Measurements from ENCODE around the gene ATG7.
"Not testable (repeated sequence)": the region's sequence is repeated elsewhere in the genome, so short reads cannot be mapped to it uniquely, and the experiment has no call there.

Gene ATG7

DNA sequence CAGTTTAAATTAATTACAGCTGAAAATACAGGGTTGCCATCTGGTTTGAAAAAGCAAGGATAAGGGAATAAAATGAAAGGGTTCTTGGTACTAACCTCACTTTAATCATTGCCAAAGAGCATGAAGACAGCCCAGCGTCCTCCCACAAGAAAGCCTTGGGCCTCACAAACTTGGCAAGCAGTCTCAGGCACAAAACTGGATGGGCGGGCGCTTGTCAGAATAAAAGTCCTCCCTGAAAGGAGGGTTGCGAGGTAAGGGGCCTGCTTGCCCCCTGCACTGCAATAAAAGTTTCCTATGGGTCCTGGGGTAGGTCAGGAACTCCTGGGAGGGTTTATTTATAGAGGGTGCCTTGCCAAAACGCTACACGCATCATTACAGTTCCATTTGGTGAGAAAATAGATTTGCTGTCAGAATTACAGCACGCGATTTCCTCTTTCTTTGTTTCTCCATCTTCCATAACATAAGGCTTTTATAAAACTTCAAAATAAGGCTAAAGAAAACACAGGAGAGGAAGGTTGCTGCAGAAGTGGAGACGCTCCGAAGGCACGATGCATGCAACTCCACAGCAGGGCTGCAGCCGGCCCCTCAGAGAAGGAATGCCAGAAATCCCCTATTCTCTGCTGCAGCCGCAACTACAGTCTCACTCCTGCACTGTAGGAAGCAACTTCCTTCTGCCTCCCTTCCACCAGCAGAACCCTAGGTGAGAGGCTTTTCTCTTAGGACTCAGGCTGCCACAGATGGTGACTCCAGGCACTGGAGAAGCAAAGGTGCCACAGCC, 310.2 kb downstream of the ATG7 start:
- peak; percentile 86 for DNase-seq (ENCODE audit: low read depth, low spot score)
- H3K4me3 ChIP-seq (ENCODE audit: low read length): peak overlapping the region; percentile 22

DNA sequence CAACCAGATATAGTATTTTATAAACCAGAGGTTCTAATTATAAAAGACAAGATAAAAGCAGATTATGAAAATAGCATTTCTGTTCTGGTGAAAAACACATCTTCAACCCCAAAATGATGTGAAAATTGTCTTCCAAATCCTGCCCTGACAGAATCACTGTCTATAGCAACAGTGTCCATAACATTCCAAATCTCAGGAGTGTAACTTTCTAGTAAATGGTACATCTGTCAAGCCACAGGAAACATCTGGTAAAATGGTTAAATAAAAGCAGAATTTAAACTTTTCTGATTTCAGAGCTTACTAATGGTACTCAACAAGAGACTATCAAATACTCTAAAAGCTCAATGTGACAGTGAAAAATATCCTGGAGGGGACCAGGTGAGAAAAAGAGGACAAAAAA, 311.0 kb downstream of the ATG7 start:
- no peak overlapping the region for H3K4me3 ChIP-seq (ENCODE audit: low read length)
- no peak for DNase-seq (ENCODE audit: low read depth, low spot score)

DNA sequence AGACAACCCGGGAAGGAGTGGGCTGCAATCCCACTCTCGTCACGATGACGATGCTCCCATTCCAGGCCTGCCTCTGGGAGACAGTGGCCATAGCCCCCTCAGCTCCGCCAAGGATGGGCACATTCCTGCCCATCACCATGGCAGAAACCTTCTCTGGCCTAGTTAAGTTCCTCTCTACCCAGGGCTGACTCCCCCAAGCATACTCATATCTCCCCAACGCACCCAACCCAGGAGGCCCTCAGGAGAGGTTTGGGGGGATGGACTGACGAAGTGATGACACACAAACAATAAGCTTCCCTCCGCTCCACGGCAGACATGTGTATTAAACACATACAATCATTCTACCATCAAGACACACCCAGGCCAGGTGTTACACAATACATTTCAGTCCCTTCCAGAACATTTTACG, 311.4 kb downstream of the ATG7 start:
- no peak overlapping the region for H3K4me3 ChIP-seq (ENCODE audit: low read length)
- DNase-seq (ENCODE audit: low read depth, low spot score): no peak

DNA sequence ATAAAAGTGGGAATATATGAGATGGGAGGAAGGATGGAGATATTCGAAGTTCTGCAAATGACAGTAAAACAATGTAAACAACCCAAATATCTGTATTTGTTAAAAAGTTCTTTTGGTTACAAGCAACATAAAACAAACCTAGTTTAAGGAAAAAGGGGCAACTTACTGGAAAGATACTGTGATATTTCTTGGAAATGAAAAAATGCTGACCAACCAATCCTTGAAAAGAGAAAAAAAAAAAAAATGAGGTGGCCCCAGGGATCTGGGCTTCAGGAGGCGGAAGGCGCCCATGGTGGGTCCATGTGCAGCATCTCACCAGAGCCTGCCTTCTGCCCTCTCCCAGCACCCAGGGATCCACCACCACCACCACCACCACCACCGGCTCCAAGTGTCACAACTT, 312.4 kb downstream of the ATG7 start:
- no peak overlapping the region for H3K4me3 ChIP-seq (ENCODE audit: low read length)
- DNase-seq (ENCODE audit: low read depth, low spot score): no peak

DNA sequence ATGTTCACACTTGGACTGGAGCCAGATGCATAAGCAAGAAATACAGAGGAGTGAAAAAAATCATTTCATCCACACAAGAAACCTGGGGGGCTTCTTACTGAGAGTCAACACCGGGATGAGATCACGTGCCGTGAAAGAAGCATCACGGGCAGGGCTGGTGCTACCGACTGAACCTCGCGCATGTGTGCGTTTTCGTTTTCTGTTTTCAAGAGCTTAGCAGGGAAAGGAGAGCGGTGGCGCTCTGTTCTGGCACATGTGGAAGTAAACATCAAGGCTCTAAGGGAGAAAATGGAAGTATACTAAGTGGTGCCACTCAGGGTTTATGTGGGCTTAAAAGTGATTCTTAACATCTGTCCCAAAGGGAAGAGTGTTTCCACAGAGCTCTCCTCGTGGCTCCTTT, 315.6 kb downstream of the ATG7 start:
- DNase-seq (ENCODE audit: low read depth, low spot score): no peak
- H3K4me3 ChIP-seq (ENCODE audit: low read length): no peak overlapping the region

DNA sequence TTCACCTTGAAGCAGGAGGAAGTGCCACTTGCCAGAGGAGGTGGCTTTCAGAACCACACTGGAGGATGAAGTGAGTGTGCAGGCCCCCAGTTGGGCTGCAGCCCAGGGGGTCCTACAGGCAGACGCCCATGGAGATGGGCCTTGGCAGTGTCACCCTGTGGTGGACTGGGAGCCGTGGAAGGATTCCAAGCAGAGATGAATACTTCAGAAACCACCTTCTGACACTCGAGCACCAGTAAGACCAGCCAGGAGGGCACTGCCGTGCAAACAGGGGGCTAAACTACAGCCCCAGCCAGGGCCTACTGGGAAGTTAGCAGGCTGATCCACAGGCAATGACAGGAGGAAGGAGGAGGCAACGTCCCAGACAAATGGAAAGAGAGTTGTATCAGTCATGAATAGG, 316.1 kb downstream of the ATG7 start:
- no peak for DNase-seq (ENCODE audit: low read depth, low spot score)
- H3K4me3 ChIP-seq (ENCODE audit: low read length): no peak overlapping the region

DNA sequence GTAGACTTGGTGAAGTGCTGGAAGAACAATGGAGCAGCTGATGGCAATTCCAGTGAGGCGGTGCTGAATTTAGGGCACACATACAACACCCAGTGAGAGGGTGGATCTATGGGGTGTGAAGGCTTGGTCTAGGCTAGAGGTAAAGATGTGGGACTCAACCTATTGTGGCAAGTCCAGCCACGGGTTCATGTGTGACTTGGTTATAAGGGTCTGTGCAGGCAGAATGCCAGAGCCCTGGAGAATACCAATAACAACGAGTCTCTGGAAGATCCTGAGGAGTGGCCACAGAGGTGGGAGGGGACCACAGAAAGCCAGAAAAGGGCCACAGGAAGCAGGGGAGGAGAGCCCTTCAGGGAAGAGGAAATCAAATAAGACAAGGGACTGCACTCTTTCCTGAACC, 316.6 kb downstream of the ATG7 start:
- no peak for DNase-seq (ENCODE audit: low read depth, low spot score)
- no peak overlapping the region for H3K4me3 ChIP-seq (ENCODE audit: low read length)

DNA sequence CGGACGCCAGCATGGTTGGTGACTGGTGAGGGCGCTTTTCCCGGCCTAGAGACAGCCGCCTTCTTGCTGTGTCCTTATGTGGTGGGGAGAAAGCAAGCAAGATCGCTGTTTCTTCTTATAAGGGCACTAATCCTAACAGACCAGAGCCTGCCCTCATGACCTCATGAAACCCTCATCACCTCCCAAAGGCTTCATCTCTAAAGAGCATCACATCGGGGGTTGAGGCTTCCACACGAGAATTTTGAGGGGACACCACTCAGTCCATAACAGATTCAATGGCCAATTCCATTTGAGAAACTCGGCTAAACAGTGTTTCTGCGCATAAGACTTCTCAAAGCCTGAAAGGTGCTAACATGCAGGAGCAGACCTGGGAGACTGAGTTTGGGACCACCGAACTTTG, 317.5 kb downstream of the ATG7 start:
- no peak overlapping the region for H3K4me3 ChIP-seq (ENCODE audit: low read length)
- DNase-seq (ENCODE audit: low read depth, low spot score): no peak

DNA sequence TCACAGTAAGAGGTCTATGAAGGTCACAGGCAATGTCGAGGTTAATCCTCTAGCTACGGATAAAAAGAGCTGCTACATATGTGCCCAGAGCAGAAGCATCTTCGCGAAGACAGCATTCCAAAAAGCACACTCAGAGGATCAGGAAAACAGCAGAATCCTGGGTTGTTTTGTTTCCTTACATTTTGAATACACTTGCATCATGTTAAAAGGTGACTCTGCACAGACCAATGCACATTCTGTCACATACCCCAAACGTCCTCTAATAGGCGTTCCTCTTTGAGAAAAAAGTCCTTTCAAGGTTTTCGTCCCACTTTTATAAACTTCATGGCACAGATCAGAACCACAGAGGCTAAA, 318.8 kb downstream of the ATG7 start:
- DNase-seq (ENCODE audit: low read depth, low spot score): no peak
- H3K4me3 ChIP-seq (ENCODE audit: low read length): no peak overlapping the region

DNA sequence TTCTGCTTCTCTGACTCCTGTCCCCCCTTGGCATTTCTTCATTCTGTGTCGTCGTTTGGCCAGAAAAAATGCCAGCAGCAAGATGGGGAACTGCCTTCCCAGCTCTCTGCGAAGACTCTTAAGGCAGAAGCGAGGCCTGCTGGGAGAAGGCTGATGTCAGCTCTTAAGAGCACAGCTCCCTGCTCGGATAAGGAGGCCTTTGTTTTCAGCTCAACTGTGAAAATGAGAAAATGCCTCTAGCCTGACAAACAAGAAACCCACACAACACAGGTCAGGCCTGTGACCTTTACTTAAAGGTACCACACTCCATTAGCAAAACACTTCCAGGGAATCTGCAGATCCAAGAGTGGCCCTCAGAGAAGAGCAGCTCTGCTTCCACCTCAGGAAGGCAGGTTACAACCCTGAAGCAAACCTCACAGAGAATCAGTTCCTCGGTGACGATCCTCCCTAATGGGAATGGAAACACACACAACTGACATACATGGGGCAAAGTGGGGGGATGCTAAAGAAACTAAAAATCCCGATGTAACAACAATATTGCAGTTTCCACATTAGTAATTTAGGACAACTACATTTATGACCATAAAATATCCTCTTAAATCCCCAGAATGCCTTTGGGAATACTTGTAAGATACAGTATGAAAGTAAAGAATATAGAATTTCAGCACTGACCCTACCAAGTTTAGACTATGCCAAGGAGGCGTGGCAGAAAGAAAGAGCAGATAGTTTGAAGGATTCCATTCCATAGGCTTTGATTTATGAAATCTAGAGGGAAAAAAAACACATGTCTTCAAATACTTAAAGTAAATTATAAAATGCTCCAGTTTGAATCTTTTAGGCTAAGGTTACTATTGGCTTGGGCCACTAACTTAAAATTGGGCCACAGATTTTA, 319.4 kb downstream of the ATG7 start:
- DNase-seq (ENCODE audit: low read depth, low spot score): no peak

DNA sequence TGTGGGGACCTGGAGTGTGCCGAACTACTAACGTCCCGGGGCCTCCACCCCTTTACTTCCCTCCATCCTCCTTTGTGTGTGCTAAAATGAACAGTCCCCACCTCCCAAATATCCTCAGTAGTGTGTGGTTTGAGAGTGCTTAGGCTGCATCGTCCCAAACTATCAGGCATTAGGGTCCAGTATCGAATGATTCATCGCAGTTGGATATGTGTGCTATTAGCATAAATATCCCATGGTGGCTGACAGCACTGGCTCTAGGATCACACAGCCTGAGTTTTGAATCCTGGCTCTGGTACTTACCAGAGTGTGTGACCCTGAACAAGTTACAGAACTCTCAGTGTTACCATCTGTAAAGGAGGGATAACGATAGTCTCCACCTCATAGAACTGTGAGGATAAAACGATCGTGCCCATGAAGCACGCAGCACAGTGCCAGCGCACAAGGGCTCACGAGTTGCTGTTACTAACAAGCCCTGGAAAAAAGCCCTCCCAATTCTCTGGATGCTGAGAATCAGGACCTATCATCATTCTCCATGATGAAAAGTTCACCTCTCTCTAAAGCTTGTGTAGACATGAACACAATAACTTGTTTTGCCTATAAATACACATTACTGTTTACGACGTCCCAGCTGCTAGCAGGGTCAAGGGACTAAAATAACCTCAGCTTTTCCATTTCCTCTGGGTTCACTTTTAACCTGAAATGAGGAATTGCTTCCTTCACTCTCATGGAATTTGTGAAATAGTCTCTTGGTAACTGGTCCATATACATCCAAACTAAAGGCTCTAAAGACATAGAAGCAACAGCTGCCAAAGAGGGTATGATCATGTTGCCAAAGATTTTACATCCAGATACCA, 320.5 kb downstream of the ATG7 start:
- DNase-seq (ENCODE audit: low read depth, low spot score): no peak
- H3K4me3 ChIP-seq (ENCODE audit: low read length): no peak overlapping the region

More for the DNA sequence above, 319.4 kb downstream of the ATG7 start:
- H3K4me3 ChIP-seq (ENCODE audit: low read length): no peak overlapping the region

DNA sequence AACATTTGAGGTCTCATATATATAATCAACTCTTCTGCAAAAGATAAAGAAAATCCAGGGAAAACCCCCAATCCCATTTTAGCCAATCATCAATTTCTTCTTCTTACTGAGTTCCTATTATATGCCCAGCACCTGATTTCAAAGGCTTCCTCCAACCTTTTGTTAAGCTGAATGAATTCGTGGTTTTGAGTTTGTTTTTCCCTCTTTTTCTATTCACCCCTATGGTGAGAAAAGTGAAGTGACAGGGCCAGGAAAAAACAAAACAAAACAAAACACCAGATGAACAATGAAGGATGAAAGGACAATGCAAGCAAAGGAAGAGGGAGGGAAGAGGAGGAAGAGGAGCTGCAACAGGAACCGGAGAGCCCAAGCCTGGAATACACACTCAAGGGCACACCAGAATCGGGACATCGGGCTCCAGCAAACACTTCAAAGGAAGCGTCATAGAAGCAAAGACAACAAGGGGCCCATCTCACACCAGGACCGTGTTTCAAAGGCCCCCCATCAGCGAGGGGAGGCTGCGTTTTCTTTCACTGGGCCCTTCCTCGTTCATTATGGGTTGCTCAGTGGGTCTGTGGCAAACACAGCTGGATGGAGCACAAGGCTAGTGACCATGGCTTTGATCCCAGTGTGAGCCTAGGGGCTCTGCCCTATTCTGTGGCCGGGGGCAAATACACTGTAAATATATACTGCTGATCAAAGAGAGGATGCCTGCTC, 321.3 kb downstream of the ATG7 start:
- no peak for DNase-seq (ENCODE audit: low read depth, low spot score)
- H3K4me3 ChIP-seq (ENCODE audit: low read length): no peak overlapping the region

DNA sequence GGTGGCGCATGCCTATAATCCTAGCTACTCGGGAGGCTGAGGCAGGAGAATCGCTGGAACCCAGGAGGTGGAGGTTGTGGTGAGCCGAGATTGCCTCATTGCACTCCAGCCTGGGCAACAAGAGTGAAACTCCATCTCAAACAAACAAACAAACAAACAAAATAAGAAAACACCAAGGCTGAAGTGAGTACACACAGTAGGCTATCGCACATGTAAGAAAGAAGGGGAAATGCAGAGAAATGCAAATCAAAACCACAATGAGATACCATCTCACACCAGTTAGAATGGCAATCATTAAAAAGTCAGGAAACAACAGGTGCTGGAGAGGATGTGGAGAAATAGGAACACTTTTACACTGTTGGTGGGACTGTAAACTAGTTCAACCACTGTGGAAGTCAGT, 322.8 kb downstream of the ATG7 start:
- not testable (repeated sequence) for DNase-seq (ENCODE audit: low read depth, low spot score); H3K4me3 ChIP-seq (ENCODE audit: low read length)

DNA sequence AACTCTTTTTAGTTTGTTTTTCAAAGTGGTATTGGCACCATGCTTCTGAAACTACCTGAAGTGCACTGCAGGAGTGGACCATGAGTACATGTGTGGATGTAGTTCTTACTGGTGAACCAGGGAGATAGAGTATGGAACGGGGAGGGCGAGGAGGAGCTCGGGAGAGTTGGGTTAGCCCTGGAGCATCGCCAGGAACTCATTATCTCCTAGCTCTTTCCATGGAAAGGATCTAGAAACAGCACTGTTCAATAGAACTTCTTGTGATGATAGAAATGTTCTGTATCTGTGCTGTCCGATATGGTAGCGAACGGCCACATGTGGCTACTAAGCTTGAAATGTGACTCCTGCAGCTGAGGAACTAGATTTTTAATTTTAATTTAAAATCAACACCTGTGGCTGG, 324.2 kb downstream of the ATG7 start:
- DNase-seq (ENCODE audit: low read depth, low spot score): no peak
- no peak overlapping the region for H3K4me3 ChIP-seq (ENCODE audit: low read length)

DNA sequence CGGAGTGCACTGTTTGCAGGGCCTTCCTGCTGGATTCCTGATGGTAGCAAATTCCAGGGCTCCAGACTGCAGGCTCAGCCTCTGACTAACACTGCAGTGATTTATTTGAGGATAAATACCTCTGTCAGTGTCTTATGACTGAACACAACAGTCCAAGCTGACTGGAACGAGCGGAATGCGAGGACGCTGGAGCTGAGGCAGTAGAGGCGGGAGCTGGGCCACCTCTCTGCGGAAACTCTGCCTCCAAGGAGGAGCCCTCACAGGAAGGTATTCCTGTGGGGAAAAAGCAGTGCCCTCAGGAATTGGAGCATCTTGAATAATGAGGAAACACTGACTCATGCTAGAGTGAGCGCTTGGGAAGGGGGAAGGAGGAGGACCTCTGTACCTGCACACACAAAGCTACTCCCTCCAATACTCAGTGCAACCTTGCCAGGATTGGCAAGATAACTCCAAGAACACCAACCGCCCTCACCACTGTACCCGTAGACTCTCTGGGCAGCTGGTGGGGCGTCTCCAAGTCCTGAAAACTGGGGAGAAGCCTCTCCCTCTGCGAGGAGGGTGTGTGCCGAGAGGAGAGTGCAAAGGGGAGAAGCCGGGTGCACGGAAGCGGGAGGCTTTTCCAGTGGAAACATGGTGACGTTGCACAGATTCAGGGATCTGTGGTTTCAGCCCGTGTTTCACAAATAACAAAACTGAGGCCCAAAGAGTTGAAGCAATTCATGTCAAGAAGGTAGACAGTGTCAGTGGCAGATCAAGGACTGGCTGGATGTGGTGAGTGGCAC, 328.5 kb downstream of the ATG7 start:
- H3K4me3 ChIP-seq (ENCODE audit: low read length): no peak overlapping the region
- no peak for DNase-seq (ENCODE audit: low read depth, low spot score)

DNA sequence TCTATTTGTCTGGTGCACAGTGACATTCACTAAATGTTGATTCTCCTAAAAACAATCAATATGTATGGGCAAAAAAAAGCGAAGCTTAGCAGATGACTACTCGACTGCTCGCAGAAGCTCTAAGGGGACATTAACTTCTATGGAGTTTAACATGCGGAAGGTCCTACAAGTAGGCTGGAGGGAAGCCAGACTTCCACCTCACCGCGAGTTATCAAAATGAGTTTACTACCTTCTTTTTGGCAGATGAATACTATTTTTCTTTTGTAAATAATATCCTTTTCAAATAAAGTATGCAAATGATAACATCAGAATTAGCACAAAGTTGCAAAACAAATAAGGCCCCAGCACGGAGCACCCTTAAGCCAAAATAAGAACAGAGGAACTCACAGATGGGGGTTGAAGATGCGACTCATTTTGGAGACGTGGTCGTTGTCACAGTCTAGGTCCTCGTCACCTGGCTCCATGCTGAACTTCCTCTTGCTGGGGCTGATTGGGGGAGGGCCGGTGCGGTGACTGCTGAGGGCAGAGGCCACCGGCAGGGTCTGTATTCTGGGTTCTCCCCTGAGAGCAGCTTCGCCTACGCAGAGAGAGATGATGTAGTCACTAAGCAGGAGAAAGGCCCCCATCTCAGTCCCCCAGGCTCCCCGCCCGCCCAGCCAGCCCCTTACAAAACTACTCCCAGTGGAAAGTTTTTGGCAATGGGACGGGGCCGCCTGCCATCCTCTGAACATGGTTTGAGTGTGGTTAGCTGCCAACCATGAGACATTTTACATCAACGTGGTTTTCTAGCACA, 329.4 kb downstream of the ATG7 start:
- DNase-seq (ENCODE audit: low read depth, low spot score): no peak
- H3K4me3 ChIP-seq (ENCODE audit: low read length): no peak overlapping the region

DNA sequence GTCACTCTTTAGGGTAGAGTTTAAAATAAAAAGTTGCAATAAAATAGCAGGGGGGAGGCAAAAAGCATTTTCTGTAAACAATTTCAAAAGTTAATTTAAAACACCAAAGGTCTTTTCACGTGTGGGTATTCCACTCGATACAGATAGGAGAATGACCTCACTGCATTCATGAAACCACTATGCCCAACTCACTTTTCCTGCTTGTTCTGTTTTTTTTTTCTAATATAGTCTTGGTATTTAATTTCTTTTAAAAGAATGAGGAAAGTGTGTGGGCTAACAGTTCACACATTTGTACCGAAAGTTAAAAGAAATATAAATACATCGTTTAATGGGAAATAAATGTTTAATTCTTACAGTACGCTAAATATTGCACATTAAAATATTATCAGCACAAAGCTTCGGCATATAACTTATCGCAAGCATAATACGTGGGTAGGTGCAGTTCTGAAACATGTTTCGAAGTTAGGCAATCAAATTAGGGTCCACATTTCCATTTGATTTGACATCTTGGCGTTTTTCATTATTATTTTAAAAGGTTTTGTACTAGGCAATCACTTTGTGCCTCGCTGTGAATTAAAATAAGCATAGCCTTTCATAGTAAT, 330.1 kb downstream of the ATG7 start:
- H3K4me3 ChIP-seq (ENCODE audit: low read length): no peak overlapping the region
- DNase-seq (ENCODE audit: low read depth, low spot score): no peak
